ENCODE measurements around the gene TAF10. TPM values are rescaled to one million over a fixed set of nuclear protein-coding genes. Genes with fewer than 3 reads are reported as not detected.

Gene TAF10
- total RNA-seq, 4 donors from 2014 or later, result 35.7 to 114 (median 53.8) TPM

- Histone ChIP-seq H3K4me1 (peaks cover 4 to 36% (median 27%) of the 10 kb centered on the region in 4 donors), H3K27me3 (no peaks in the 10 kb centered on the region), H3K36me3 (no peaks in the 10 kb centered on the region), H3K4me3 (no peak overlapping the region), H3K27ac (no peak overlapping the region), H3K9me3 (no peaks in the 10 kb centered on the region)
- DNase-seq, result no peak
- in situ Hi-C loops (cut with MboI; ENCODE audit: low pct_ligation_motif_present in 1 of 4, low pct_unique_long_range_greater_than_20kb in 1 of 4, low sequenced_read_pairs in 3 of 4) (loop anchor here in 1 of 4 donors (5.0 kb wide), 1 partner anchor 66 kb away; the partner anchor contains the start of gene MRPL17), intact Hi-C loops (cut with DNase I; ENCODE audit: low total_unique reads) (no loop called here)
- no peak for TF ChIP-seq POLR2A (IDR thresholded peaks at IDR 0.05)
- 90% methylated on average over 14 of the region's 14 CpGs; no CpG with 5 or more reads in 1 of the 2 donors for WGBS, 2 donors (ENCODE audit: low coverage in 1 of 2)
Measured at GRCh38 chr11:6616596-6617250, 4.7 kb upstream of the TAF10 start.

DNA sequence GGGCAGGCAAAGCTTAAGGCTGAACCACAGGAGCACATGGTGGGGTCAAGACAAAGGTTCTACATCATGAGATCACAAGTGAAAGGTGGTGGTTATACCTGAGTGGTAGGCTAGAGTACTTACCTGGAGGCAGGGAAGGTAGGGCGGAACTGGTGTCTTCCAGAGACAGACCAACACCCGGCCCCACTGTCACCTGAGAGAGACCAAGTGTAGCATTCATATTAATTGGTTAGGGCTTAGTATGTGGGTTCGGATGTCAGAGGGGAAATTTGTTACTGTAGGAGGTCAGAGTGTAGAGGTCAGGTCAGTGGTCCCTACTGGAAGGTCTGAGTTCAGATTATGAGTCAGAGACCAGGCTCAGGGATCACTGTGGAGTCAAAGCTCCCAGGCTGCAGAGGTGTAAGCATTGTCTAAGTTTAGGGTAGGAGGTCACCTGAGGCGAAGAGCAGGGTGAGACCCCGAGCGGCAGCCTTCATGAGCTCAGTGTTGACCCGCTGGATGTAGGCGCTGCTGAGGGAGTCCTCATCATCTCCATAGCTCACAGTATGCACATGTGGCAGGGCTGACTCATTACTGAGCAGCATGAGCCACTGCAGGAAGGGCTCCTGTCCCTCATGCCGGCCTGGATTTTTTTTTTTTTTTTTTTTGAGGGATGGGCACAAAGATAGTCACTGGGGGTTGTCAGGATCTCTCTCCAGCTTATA is 4.0 kb upstream of the TAF10 start:
- WGBS, 2 donors (ENCODE audit: low coverage in 1 of 2), result 92 to 100% methylated on average over 1 to 9 of the region's 9 CpGs
- H3K27ac ChIP-seq, result no peak overlapping the region
- in situ Hi-C loops (cut with MboI; ENCODE audit: low pct_ligation_motif_present in 1 of 4, low pct_unique_long_range_greater_than_20kb in 1 of 4, low sequenced_read_pairs in 3 of 4) (loop anchor here in 1 of 4 donors (5.0 kb wide), 1 partner anchor 66 kb away; the partner anchor contains the start of gene MRPL17), intact Hi-C loops (cut with DNase I; ENCODE audit: low total_unique reads) (no loop called here)
- no peaks in the 10 kb centered on the region for H3K9me3 ChIP-seq
- TF ChIP-seq EP300 (IDR thresholded peaks at IDR 0.05; ENCODE audit: low read depth), result no peak
- no peak for TF ChIP-seq POLR2A (IDR thresholded peaks at IDR 0.05)
- TF ChIP-seq, protein P1, sequence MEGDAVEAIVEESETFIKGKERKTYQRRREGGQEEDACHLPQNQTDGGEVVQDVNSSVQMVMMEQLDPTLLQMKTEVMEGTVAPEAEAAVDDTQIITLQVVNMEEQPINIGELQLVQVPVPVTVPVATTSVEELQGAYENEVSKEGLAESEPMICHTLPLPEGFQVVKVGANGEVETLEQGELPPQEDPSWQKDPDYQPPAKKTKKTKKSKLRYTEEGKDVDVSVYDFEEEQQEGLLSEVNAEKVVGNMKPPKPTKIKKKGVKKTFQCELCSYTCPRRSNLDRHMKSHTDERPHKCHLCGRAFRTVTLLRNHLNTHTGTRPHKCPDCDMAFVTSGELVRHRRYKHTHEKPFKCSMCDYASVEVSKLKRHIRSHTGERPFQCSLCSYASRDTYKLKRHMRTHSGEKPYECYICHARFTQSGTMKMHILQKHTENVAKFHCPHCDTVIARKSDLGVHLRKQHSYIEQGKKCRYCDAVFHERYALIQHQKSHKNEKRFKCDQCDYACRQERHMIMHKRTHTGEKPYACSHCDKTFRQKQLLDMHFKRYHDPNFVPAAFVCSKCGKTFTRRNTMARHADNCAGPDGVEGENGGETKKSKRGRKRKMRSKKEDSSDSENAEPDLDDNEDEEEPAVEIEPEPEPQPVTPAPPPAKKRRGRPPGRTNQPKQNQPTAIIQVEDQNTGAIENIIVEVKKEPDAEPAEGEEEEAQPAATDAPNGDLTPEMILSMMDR (IDR thresholded peaks at IDR 0.05), result no peak
- TF ChIP-seq POLR2AphosphoS5 (IDR thresholded peaks at IDR 0.05), result no peak
- no peaks in the 10 kb centered on the region for H3K27me3 ChIP-seq
- DNase-seq, result no peak
- no peak overlapping the region for H3K4me3 ChIP-seq
- peaks cover 8 to 41% (median 32%) of the 10 kb centered on the region in 4 donors for H3K4me1 ChIP-seq
- H3K36me3 ChIP-seq, result no peaks in the 10 kb centered on the region

DNA sequence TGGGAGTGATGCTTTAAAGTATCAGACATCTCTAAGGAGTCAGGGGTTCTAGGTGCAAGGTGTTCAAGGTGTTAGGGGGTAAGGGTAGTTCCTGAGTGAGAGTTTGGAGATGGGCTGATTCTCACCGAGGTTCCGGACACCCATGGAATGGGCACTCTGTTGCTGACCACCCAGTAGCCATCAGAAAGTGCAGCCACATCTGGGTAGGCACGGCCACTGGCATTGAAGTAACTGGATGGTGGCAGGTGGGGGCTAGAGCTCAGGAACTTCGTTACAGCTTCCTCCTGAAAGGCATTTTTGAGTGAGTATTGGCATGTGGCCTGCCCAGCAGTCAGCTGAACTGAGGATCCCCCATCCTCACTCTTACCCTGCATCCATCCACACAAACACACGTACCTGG is 3.0 kb upstream of the TAF10 start:
- intact Hi-C loops (cut with DNase I; ENCODE audit: low total_unique reads), result no loop called here
- in situ Hi-C loops (cut with MboI; ENCODE audit: low pct_ligation_motif_present in 1 of 4, low pct_unique_long_range_greater_than_20kb in 1 of 4, low sequenced_read_pairs in 3 of 4), result loop anchor here in 1 of 4 donors (5.0 kb wide), 1 partner anchor 67 kb away; the partner anchor contains the start of gene MRPL17
- no peak for DNase-seq

DNA sequence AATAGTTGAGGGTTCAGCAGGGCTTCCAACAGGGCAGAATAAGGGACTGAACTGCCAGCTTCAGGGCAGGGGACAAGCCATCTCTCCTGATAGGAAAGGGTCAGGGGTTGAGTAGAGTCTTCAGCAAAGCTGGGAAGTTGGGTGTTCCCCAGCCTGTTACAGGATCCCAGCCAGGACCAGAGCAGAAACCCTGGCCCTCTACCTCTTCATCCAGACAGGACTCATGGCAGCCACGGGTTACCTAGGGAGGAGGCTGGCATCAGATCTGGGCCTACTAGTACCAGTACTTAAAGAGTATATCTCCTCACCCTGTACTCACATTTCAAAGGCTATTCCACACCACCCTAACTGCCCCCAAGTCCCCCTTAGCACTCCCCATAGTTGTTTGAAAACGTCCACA is 2.4 kb upstream of the TAF10 start:
- no peaks in the 10 kb centered on the region for H3K9me3 ChIP-seq
- H3K27ac ChIP-seq, result peak overlapping the region in 2 of 4 donors; percentile 96 to 98
- no peak overlapping the region for H3K4me3 ChIP-seq
- TF ChIP-seq POLR2A (IDR thresholded peaks at IDR 0.05), result no peak
- no peak for TF ChIP-seq POLR2AphosphoS5 (IDR thresholded peaks at IDR 0.05)
- no peak for TF ChIP-seq EP300 (IDR thresholded peaks at IDR 0.05; ENCODE audit: low read depth)
- TF ChIP-seq, protein P1 (IDR thresholded peaks at IDR 0.05), result no peak
- in situ Hi-C loops (cut with MboI; ENCODE audit: low pct_ligation_motif_present in 1 of 4, low pct_unique_long_range_greater_than_20kb in 1 of 4, low sequenced_read_pairs in 3 of 4), result no loop called here
- DNase-seq, result no peak
- H3K36me3 ChIP-seq, result peaks cover 0 to 12% (median 4%) of the 10 kb centered on the region in 4 donors
- WGBS, 2 donors (ENCODE audit: low coverage in 1 of 2), result 75 to 94% methylated on average over 1 to 2 of the region's 2 CpGs
- no peaks in the 10 kb centered on the region for H3K27me3 ChIP-seq
- intact Hi-C loops (cut with DNase I; ENCODE audit: low total_unique reads), result loop anchor here (5.0 kb wide), 1 partner anchor 68 kb away; the partner anchor contains the start of gene MRPL17
- H3K4me1 ChIP-seq, result peaks cover 11 to 52% (median 39%) of the 10 kb centered on the region in 4 donors

More for the DNA sequence above, 3.0 kb upstream of the TAF10 start:
- TF ChIP-seq POLR2A (IDR thresholded peaks at IDR 0.05), result no peak
- TF ChIP-seq EP300 (IDR thresholded peaks at IDR 0.05; ENCODE audit: low read depth), result no peak
- TF ChIP-seq POLR2AphosphoS5 (IDR thresholded peaks at IDR 0.05), result no peak
- TF ChIP-seq, protein P1 (IDR thresholded peaks at IDR 0.05), result no peak
- Histone ChIP-seq H3K9me3 (no peaks in the 10 kb centered on the region), H3K4me1 (peaks cover 11 to 51% (median 41%) of the 10 kb centered on the region in 4 donors), H3K36me3 (peaks cover 0 to 7% (median 1%) of the 10 kb centered on the region in 4 donors), H3K27me3 (no peaks in the 10 kb centered on the region), H3K4me3 (no peak overlapping the region), H3K27ac (no peak overlapping the region)
- WGBS, 2 donors (ENCODE audit: low coverage in 1 of 2), result 91% methylated on average over 5 of the region's 5 CpGs; no CpG with 5 or more reads in 1 of the 2 donors

Data from transverse colon (tissue), 4 donors.